ENCODE data around the gene CAPN14.

The CAPN14 gene

DNA sequence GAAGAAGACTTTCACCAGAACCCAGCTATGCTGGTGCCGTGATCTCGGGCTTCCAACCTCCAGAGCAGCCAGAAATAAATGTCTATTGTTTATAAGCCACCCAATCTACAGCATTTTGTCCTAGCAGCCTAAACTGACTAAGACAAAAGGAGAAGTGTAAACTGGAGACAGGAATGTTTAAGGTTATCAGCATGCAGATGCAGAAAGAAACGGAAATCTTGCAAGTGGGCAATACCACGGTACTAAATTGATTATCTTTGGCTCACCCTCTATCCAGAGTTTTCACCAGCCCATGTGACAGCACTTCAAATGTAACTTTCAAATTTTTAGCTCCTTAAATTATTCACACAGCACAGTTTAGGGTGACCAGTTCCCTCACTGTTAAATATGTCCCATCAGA, 5.7 kb upstream of the CAPN14 start:
- TF ChIP-seq, protein P1, sequence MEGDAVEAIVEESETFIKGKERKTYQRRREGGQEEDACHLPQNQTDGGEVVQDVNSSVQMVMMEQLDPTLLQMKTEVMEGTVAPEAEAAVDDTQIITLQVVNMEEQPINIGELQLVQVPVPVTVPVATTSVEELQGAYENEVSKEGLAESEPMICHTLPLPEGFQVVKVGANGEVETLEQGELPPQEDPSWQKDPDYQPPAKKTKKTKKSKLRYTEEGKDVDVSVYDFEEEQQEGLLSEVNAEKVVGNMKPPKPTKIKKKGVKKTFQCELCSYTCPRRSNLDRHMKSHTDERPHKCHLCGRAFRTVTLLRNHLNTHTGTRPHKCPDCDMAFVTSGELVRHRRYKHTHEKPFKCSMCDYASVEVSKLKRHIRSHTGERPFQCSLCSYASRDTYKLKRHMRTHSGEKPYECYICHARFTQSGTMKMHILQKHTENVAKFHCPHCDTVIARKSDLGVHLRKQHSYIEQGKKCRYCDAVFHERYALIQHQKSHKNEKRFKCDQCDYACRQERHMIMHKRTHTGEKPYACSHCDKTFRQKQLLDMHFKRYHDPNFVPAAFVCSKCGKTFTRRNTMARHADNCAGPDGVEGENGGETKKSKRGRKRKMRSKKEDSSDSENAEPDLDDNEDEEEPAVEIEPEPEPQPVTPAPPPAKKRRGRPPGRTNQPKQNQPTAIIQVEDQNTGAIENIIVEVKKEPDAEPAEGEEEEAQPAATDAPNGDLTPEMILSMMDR (conservative IDR thresholded peaks at IDR 0.05; ENCODE audit: low read depth, low read length): no peak
- DNase-seq (ENCODE audit: low read depth): no peak

DNA sequence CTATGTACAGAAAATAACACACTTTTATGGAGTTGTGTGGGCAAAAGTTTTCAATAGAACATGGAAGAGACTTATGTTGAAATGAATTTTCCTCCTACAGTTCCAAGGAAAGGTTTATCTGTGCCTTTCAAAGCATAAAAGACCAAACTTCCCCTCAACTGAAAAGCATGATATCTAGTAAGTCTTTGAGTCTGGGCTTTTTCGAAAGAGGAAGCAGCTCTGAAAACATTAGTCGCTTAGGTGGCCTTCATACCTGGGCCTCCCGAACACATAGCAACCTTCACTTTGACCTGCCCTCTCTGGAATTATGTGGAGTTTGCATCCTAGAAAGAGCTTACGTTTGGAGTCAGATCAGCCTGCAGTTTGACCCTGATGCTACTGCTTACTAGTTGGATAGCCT, 4.8 kb upstream of the CAPN14 start:
- no peak for DNase-seq (ENCODE audit: low read depth)
- no peak overlapping the region for H3K4me3 ChIP-seq (ENCODE audit: low read length)
- TF ChIP-seq, protein P1 (conservative IDR thresholded peaks at IDR 0.05; ENCODE audit: low read depth, low read length): no peak

More for the DNA sequence above, 5.7 kb upstream of the CAPN14 start:
- H3K4me3 ChIP-seq (ENCODE audit: low read length): no peak overlapping the region

DNA sequence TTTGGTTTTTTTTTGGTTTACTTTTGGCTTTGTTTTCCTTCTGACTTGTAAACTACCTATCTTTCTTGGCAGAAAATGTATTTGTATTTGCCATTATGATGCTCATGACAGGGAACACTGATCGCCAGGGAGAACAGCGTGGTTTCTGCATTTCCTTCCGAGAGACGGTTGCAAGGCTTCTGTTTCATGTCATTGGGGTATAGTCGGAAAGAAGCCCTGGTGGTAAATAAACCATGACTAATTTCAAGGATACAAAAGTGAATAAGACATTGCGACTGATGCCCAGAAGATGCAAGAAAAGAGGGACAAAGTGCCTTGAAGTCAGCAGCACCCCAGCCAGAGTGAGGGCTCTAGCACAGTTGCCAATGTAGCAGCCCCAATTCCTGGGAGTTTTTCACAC, 4.2 kb upstream of the CAPN14 start:
- no peak overlapping the region for H3K4me3 ChIP-seq (ENCODE audit: low read length)
- DNase-seq (ENCODE audit: low read depth): no peak
- TF ChIP-seq, protein P1 (conservative IDR thresholded peaks at IDR 0.05; ENCODE audit: low read depth, low read length): no peak

DNA sequence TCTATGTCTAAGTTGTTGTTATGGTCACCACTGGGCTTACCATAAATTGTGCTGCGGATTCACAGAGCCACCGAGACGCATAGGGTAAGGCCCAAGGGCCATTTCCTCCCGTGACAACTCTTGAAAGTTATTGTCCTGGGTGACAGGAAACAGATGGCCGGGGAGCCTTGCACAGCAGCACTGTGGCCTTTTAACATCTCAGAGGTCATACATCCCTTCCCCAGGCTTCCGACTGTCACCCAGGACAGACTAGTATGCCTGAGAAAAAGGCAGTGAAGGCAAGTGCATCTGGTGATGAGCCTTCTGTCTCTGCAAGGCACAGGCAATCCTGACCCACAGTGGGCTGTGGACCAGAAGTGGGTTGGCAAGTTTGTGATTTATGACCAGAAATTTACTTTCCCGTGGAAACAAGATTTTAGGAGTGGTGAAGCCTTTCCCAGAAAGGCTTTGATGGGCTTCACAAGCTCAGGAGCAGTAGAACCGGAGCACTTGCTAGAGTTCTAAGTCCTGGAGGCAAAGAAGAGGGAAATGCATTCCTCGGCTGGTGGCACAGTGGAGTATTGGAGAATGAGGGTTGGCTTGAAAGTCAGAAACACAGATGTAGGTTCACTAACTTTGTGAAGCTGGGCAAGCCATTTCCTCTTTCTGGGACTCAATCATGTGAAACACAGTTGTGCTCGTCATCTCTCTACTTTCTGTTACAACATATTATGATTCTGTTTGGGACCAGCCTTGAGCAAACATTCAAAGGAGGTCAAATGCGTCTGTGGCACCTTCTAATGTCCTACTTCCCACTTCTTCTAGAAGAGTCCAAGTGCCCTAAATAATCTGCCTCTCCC, 2.0 kb upstream of the CAPN14 start:
- H3K4me3 ChIP-seq (ENCODE audit: low read length): no peak overlapping the region
- TF ChIP-seq, protein P1 (conservative IDR thresholded peaks at IDR 0.05; ENCODE audit: low read depth, low read length): no peak
- no peak for DNase-seq (ENCODE audit: low read depth)

DNA sequence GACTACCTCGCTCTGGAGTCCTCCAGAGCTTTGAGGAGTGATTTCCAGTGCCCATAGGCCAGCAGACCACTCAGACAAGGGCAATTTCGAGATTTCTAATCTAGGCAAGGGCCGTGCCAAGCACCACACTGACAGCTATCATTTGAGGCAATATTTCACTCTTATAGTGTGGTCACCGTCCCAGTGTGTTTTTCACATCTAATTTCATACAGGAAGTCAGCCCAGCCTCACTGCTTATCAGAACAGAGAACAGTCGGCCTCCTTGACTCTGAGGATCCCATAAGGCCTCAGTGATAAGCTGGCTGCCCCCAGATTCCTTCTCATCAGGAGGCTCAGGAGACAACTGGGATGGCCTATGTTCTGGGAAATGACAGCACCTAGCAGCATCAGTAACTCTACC, 581 bp downstream of the CAPN14 start:
- TF ChIP-seq, protein P1 (conservative IDR thresholded peaks at IDR 0.05; ENCODE audit: low read depth, low read length): no peak
- no peak for DNase-seq (ENCODE audit: low read depth)
- H3K4me3 ChIP-seq (ENCODE audit: low read length): no peak overlapping the region

DNA sequence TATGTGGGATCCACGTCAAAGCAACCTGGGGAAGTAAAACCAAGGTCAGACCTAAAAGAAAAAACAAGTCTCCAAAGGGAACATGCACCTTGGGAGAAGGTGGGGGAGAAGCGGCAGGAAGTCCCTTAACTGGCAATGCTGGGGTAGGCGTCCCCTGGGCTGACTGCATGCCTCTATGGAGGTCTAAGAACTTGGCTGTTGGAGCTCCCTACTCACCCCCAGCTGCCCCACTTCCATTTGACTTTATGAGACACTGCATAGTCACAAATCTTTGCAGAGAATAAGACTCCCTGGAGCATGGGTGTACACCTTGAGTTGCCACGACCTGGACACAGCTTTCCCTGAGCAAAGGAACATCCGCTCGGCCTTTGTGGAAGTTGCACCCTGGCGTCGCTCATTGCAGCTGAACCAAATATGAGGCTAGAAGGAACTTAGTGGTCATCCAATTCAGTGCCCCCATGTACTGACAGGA, 2.8 kb downstream of the CAPN14 start:
- TF ChIP-seq, protein P1 (conservative IDR thresholded peaks at IDR 0.05; ENCODE audit: low read depth, low read length): no peak
- DNase-seq (ENCODE audit: low read depth): no peak
- H3K4me3 ChIP-seq (ENCODE audit: low read length): no peak overlapping the region
